GM12891 (cell line): ENCODE results near the gene SYDE2.

Experiments used
- POLR2A ChIP-seq: IDR thresholded peaks from 2 replicates; pipeline ENCODE4 v1.6.1; 2011; ENCODE audit warnings: low read depth, low read length, control low read depth
- POLR2AphosphoS5 ChIP-seq: IDR thresholded peaks from 2 replicates; pipeline ENCODE4 v1.6.1; 2011; ENCODE audit warnings: low read depth, low read length, control low read depth
- POU2F2 ChIP-seq: IDR thresholded peaks from 2 replicates; pipeline ENCODE4 v1.6.1; 2011; ENCODE audit warnings: low read depth, mild to moderate bottlenecking, control low read depth, low read length, moderate library complexity
- SPI1 ChIP-seq: IDR thresholded peaks from 2 replicates; pipeline ENCODE4 v1.6.1; 2011; ENCODE audit warnings: low read depth, low read length, control low read depth
- TAF1 ChIP-seq: IDR thresholded peaks from 2 replicates; pipeline ENCODE4 v1.6.1; 2011; ENCODE audit warnings: low read depth, low read length, control low read depth

DNA sequence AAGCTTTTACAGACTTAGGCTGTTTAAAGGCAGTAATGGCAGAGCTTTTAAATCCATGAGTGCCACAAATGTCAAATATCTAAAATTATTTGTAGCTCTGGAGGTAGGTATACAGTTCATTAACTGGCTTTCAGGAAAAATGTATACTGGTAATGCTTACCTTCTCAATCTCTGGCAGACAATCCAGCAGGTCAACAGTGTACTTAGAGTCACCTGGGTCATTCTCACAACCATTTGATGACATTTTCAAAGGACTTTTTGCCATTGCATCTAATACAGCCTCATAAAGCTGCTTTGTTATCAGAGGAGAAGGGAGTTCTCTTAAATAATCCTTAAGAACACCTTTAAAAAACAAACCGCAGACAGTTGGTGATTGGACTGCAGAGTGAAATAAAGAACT is 31.9 kb downstream of the SYDE2 start:
- no peak for TF ChIP-seq POLR2A
- no peak for TF ChIP-seq POLR2AphosphoS5
- TF ChIP-seq POU2F2: no peak
- TF ChIP-seq SPI1: no peak
- no peak for TF ChIP-seq TAF1
